GM12892 (cell line): ENCODE results near the gene SRPX.

Source experiments
- DNase-seq: peaks from one replicate; pipeline ENCODE4 v3.0.0; 2011; ENCODE audit not compliant: insufficient read length
- FAIRE-seq: peaks from 2 replicates; lab custom pipeline; 2011; peaks lifted over from hg19 to GRCh38; lab: Jason Lieb, UNC
- POLR2A ChIP-seq: IDR thresholded peaks from 2 replicates; pipeline ENCODE4 v1.6.1; 2011; ENCODE audit warnings: low read depth, low read length, control low read depth
- POLR2AphosphoS5 ChIP-seq: IDR thresholded peaks from 2 replicates; pipeline ENCODE4 v1.6.1; 2011; ENCODE audit warnings: low read depth, low read length, control low read depth
- TAF1 ChIP-seq: IDR thresholded peaks from 2 replicates; pipeline ENCODE4 v1.6.1; 2011; ENCODE audit warnings: low read depth, mild to moderate bottlenecking, control low read depth, low read length, borderline replicate concordance

Gene SRPX

GRCh38 chrX:38205039-38205438, 15.6 kb downstream of the SRPX start:
- FAIRE-seq = no peak
- TF ChIP-seq POLR2AphosphoS5 = no peak
- no peak for TF ChIP-seq TAF1
- no peak for TF ChIP-seq POLR2A
- DNase-seq = no peak

GRCh38 chrX:38192007-38192810, 28.5 kb downstream of the SRPX start:
- FAIRE-seq = peak; percentile 36
- TF ChIP-seq TAF1 = no peak
- no peak for TF ChIP-seq POLR2A
- DNase-seq = no peak

DNA sequence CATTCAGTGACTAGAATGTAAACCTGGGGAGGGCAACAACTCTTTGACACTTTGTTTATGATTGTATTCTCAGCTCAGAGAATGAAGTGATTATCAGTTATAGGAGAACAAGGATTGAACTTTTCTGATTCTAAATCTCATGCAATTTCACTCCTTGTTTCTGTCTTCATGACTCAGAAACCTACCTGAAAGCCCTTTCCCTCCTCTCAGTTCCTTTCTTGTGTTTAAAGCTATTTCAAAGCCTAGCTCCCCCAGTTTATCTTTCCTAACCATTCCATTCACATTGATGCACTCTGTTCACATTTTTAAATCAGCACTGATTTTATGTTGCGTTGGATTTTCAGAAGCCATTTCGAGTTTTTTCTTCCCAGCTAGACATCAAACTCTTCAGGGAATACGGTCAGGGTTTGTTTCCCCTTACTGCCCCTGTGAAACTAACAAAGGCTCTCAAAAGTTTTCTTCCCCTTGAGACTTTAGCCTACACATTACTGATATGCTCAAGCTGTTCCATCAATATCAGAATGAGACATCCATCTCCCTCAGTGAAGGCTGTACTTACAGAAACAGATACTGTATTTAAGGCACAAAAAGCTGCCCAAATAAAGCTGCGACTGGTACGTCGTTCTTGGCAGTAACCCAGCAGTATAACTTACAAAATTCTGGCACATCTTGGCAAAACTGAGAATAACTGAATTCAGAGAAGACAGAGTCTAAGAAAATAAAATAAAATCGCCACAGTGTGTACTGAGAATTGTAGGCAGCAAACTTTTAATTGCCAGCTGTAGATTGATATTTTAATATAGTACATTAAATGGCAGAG, 31.0 kb downstream of the SRPX start:
- DNase-seq (no peak), FAIRE-seq (no peak)
- TF ChIP-seq POLR2A (no peak), TAF1 (no peak), POLR2AphosphoS5 (no peak)

DNA sequence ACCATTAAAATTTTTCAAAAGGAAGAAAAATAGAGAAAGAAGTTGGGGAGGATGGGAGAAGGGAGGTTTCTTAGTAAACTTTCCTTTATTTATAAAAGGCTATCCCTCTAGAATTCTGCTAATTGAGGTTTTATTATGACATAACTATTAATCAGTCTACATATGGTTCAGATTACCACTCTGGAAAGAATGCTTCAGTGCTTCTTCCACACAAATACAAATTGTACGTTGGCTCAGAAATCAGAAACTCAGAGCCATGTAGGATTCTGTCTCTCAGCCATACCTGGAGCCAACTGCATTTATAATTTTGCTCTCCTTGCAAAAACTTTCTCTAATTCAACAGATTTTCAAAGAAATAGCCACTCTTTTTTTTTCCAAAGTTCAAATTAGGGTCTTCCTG, 37.1 kb downstream of the SRPX start:
- FAIRE-seq = no peak
- DNase-seq = no peak
- TF ChIP-seq POLR2AphosphoS5 (no peak), TAF1 (no peak), POLR2A (no peak)

DNA sequence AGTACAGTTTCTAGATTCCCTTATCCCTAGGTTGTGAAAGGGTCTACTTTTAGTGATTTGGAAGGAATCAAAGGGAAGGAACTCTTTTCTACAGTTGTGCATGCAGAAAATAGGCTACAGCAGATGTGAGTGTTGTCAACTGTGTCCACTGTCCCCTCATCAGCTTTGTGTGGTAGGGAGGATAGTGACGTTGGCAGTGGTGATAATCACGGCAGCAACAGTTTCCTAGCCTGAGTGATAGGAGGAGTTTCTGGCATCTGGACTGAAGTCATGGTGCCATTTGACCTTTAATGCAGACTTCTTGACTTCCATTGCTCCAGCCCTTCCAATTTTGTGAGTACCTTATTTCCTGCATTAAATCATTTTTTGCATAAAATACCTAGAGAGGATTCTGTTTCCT, 39.3 kb downstream of the SRPX start:
- no peak for FAIRE-seq
- DNase-seq = no peak
- TF ChIP-seq POLR2A (no peak), TAF1 (no peak), POLR2AphosphoS5 (no peak)

- DNase-seq (no peak), FAIRE-seq (no peak)
- no peak for TF ChIP-seq POLR2AphosphoS5
- TF ChIP-seq POLR2A = no peak
- TF ChIP-seq TAF1 = no peak
Measured at GRCh38 chrX:38178396-38178795, 42.3 kb downstream of the SRPX start.

DNA sequence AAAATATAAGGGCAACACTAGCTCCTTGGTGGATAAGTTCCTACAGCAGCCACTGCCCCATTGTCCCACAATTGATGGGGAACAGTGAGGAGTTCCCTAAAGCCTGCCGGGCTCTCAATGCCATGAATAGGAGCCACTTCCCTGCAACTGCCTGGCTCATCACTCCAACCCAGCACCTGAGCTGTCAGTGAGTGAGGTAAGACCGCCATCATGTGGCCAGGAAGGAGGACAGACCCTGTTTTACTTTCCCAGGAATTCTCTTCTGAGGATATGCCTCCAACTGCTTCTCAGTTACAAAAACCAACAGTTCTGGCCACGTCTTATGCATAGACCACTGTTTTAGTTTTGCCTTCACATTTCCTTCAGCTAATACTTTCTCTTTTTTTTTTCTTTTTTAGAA, 45.5 kb downstream of the SRPX start:
- DNase-seq = no peak
- peak; percentile 87 for FAIRE-seq
- TF ChIP-seq POLR2A (no peak), TAF1 (no peak), POLR2AphosphoS5 (no peak)

- TF ChIP-seq TAF1 (no peak), POLR2A (no peak), POLR2AphosphoS5 (no peak)
- no peak for FAIRE-seq
- no peak for DNase-seq
Measured at GRCh38 chrX:38172596-38172995, 48.1 kb downstream of the SRPX start.

DNA sequence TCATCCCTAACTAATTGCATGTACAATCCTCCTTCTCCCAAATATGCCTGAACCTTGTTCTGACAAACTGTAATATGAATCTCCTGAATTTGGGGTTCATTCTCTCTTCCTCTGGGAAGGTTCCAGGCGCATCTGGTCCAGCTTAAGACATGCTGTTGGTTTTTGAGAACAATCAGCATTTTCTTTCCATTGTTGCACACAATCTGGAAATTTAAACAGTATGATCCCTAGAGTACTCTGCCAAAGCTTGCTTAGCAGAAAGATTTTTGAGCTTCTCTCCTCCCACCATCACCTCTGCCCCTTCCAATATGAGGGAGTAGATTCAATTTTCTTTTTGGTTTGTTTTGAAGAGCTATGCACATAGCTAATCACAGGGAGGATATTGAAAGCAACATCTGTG, 50.1 kb downstream of the SRPX start:
- DNase-seq = no peak
- no peak for FAIRE-seq
- TF ChIP-seq POLR2AphosphoS5 = no peak
- no peak for TF ChIP-seq TAF1
- no peak for TF ChIP-seq POLR2A

- FAIRE-seq (peak; percentile 42), DNase-seq (no peak)
- TF ChIP-seq TAF1 = no peak
- TF ChIP-seq POLR2A = no peak
- no peak for TF ChIP-seq POLR2AphosphoS5
Measured at GRCh38 chrX:38166478-38167083, 54.1 kb downstream of the SRPX start.

DNA sequence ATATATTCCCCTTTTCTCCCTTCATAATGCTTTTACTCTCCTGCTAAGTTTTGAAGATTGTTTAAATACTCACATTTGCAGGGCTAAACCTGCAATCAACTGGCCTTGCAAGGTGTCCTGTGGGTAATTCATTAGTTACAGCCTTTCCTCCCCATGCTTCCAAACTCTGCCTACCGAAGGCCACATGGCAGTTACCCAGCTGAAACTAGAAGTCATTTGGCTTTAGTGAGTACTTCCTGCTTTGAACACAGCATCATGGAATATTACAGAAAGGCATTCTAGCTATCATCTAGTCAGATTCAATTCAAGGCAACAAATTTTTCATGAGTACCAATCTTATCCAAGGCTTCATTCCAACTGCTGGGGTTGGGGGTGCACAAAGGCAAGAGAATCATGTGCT, 55.6 kb downstream of the SRPX start:
- TF ChIP-seq POLR2AphosphoS5 = no peak
- FAIRE-seq = no peak

More for the DNA sequence above, 55.6 kb downstream of the SRPX start:
- DNase-seq = no peak
